OCI-LY3 (cell line): ENCODE results near the gene BCLAF3.

Source experiments
- H2AFZ ChIP-seq: fragments of 200-600, 300-600 bp; shearing (Covaris generic); 2 replicates; pipeline ENCODE4 v1.6.0; 2014; ENCODE audit warnings: antibody characterized with exemption, low read depth, low read length
- H3K27ac ChIP-seq: fragments of 200-600, 300-600 bp; sonication (generic); 2 replicates; pipeline ENCODE4 v1.5.1; 2014; ENCODE audit warnings: mild to moderate bottlenecking, low read length, moderate library complexity, mixed read lengths
- H3K27me3 ChIP-seq: fragments of 200-600, 300-600 bp; sonication (generic); 2 replicates; pipeline ENCODE4 v1.6.1; 2014; ENCODE audit warnings: low read depth, low read length, mixed read lengths
- H3K36me3 ChIP-seq: fragments of 200-600, 300-600 bp; sonication (generic); replicated peaks from 2 replicates; pipeline ENCODE3; 2014; ENCODE audit warnings: low read depth, low read length, mixed read lengths
- H3K4me1 ChIP-seq: fragments of 300-600, 200-600 bp; sonication (generic); 2 replicates; pipeline ENCODE4 v1.6.1; 2014; ENCODE audit warnings: low read length, mixed read lengths
- H3K4me2 ChIP-seq: fragments of 200-600, 300-600 bp; sonication (generic); 2 replicates; pipeline ENCODE4 v1.6.1; 2014; ENCODE audit warnings: low read length, mixed read lengths
- H3K4me3 ChIP-seq: fragments of 300-600, 200-600 bp; sonication (generic); 2 replicates; pipeline ENCODE4 v1.5.1; 2014; ENCODE audit warnings: antibody characterized with exemption, mild to moderate bottlenecking, low read length, moderate library complexity
- H3K79me2 ChIP-seq: fragments of 300-600, 200-600 bp; shearing (Covaris generic); 2 replicates; pipeline ENCODE4 v1.6.1; 2014; ENCODE audit warnings: mild to moderate bottlenecking, low read length, mixed read lengths
- H3K9ac ChIP-seq: fragments of 300-600, 200-600 bp; shearing (Covaris generic); 2 replicates; pipeline ENCODE4 v1.6.0; 2014; ENCODE audit warnings: mild to moderate bottlenecking, low read length, moderate library complexity
- H3K9me3 ChIP-seq: fragments of 200-600, 300-600 bp; shearing (Covaris generic); 2 replicates; pipeline ENCODE4 v1.6.1; 2014; ENCODE audit warnings: low read length, mixed read lengths; ENCODE audit not compliant: insufficient read depth
- H4K20me1 ChIP-seq: fragments of 200-600, 300-600 bp; sonication (generic); 2 replicates; pipeline ENCODE4 v1.6.1; 2016; ENCODE audit warnings: low read length, mixed read lengths; ENCODE audit not compliant: insufficient read depth
- CTCF ChIP-seq: fragments of 200-600, 300-600 bp; sonication (generic); IDR thresholded peaks from 2 replicates; pipeline ENCODE4 v1.5.1; 2014; ENCODE audit warnings: antibody characterized with exemption, low read length, low read depth
- EZH2phosphoT487 ChIP-seq: fragments of 200-600 bp; shearing (Covaris generic); IDR thresholded peaks from 2 replicates; pipeline ENCODE4 v1.6.1; 2018; ENCODE audit warnings: antibody characterized with exemption, mixed run types, low read depth

BCLAF3 gene

GRCh38 chrX:19947612-19948011 is 43.2 kb downstream of the BCLAF3 start:
- Histone ChIP-seq H3K27ac (no peak overlapping the region), H3K36me3 (no peaks in the 10 kb centered on the region), H3K4me2 (no peak overlapping the region), H3K9me3 (no peaks in the 10 kb centered on the region), H2AFZ (no peak overlapping the region), H4K20me1 (no peaks in the 10 kb centered on the region), H3K79me2 (no peaks in the 10 kb centered on the region), H3K4me3 (no peak overlapping the region), H3K4me1 (no peaks in the 10 kb centered on the region), H3K9ac (no peak overlapping the region), H3K27me3 (no peaks in the 10 kb centered on the region)
- no peak for TF ChIP-seq EZH2phosphoT487
- no peak for TF ChIP-seq CTCF
